DMS153 treated with DMSO at 0.1 percent for 48 hours (cell line): ENCODE measurements around the gene IRGQ.
A peak's percentile ranks its signal among the peaks of the same experiment; 100 is the strongest.
"Not testable (repeated sequence)": the region's sequence is repeated elsewhere in the genome, so short reads cannot be mapped to it uniquely, and the experiment has no call there.

Experiments
- DNase-seq: peaks from one replicate; lab custom pipeline; 2025; ENCODE audit not compliant: unreplicated experiment; lab: John Stamatoyannopoulos, UW

Gene IRGQ

DNA sequence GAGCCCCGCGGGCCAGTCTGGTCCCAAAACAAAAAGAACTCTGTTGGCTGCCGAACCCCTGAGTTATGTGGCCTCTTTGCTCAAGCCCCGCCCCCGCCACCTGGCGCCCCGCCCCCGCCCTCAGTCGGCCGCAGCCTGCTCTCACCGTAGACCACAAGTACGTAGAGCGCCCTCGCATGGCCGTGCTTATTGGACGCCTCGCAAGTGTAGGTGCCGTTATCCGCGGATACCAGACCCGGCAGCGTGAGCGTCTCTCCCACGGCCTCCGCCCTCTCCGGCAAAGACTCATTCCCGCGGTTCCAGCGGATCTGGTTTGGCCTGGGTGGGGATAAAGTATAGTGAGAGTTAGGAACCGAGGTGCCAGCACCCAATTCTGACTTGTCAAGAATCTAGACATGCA lies 29.0 kb upstream of the IRGQ start:
- no peak for DNase-seq

DNA sequence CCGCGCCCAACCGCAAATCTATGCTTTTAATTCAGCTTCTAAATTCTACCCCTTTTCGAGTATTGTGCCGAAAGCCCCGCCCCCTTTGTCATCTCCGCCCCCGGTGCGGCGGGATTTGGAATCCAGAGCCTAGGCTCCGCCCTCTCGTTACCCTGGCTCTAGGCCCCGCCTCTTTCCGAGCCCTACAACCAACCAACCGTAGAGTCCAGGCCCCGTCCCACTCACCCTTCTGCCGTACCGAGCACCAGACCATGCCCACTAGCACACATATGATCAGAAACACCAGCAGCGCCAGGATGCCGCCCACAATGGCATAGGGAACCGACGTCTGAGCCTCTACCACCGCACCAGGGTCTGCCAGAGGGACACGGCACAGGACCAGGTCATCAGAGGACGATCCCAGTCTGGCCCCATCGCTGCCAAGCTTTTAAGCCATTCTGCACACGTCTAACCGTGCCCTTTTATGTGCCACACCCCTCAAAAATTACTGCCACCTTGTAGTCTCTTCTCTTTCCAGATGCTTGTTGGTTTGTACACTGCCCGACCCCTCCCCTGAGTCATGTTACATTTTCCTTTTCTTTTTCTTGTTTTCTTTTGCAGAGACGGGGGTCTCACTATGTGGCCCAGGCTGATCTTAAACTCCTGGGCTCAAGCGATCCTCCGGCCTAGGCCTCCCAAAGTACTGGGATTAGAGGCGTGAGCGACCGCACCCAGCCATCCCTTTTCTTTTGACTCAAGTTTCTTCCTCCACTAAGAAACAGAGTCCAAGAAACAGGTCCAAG lies 28.1 kb upstream of the IRGQ start:
- DNase-seq = no peak

DNA sequence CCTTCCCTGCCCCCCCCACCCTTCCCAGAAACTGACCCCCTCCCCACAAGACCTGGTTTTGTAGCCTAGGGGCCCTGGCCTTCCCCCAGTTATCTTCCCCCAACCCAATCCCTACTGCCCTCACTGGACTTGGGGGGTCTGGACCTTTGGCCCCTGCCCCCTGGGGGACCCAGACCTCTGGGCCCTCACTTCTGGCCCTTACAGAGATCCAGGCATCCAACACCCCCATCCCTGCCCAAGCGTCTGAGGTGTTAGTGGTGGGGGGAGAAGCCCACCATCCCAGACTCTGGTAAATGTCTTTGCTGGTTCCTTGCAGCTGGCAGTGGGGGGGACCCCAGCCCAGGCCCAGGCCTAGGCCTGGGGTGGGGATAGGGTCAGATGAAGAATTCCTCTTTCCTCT lies 27.0 kb upstream of the IRGQ start:
- DNase-seq = no peak

DNA sequence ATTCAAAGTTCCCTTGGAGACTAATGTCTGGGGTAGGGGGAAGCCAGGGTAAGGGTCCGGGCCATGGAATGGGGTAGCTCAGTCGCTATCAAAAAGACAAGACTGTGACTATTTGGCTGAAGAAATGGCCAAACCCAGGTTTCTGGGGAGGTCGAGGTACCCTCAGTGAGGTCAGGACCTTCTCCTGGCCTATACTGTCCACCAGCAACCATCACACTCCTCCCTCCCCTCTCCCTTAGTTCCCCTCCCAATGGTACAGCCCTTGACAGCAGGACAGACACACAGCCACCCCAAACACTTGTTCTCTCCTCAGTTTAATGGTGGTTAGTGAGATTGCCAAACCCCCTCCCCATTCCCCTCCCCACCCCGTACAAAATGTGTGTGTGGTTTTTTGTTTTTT lies 26.1 kb upstream of the IRGQ start:
- no peak for DNase-seq

DNA sequence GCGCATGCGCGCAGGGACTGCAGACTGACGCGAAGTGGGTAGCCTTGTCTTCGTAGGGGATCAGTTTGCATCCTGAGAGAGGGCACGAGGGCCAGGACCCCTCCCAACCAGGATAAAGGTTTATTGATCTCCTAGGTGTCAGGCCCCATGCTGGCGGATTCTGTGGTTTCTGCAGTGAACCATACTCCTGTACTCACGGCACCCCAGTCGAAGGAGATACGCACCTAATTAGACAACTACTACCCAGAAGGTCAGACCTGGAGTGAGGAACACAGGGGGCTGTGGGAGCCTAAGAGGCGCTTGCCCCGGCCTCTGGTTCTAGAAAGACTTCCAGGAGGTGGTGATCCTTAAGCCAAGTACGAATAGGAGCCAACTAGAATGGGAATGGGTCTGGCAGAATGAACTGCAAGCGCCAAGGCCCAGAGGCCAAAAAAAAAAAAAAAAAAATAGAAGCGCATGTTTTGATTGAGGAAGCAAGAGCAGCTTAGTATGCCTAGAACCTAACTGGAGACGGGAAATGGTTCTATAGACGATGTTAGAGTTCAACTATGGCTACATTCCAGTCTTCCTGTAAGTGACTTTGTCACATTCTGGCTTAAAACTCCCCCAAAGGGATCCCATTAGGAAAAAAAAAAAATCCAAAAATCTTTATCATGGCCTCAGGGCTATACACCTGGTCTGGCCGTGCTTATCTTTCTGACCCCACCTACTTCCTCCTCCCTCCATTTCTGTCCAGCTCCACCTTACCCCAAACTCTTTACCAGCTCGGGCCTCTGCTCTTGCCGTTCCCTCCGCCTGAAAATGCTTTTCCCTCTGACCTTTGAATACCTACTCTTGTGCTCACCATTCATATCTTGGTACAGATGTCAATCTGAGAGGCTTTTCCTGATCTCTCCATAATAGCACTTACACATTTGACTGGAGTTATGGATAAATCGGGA lies 24.4 kb upstream of the IRGQ start:
- DNase-seq = no peak

DNA sequence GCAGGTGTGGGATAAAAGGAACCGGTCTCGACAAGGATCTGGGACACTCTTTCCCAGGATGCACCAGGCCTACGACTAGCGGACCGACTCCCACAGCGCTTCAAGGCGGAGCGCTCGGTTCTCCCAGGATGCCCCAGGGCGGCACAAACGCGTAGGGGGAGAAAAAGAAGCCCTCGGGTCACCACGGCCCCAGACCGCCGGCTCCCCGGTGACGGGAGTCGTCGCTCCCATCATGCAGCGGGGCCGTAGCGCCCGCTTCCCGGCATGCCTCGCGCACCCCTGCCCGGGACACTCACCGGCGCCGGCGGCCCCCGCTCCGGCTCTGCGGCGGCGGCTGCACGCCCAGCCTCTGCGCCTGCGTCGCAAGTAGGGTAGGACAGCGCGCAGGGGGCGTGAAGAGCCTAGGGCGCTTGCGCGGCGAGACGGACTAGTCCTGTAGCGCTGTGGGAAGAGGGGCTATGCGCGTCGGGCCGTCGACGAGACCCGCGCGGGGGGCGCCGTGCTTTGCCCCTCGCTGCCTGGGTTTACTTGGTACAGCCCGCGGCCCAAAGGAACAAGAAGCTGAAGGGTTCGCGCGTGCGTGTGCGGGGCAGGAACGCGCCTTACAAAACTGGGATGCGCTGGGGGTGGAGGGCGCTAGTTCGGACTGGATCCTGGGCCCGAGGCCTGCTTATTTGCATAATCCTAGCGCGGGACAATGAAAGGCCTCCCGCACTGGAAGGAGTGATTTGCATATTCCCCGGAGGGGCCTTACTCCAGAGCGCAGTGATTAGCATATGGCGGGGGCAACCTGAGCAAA lies 23.5 kb upstream of the IRGQ start, which contains the start of gene ZNF428:
TSS of gene ZNF428 (minus strand) at position 368 of the 799 bp plus-strand sequence. CDS start 5,325 bp downstream, outside the sequence.
- peak; percentile 89 for DNase-seq

DNA sequence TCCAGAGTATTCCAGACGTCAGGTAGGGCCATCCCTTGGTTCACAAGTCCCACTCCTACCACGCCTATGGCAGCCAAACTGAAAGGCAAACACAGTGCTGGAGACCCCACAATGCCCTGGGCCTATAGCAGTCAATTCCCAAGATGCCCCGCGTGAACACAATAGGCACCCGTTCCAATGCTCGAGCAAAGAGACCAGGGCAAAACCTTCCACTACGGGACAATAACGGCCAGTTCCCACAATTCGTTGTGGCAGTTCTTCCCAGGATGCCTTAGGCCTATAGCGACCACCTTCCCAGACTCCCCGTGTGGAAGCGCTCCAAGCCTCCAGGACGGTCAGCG lies 23.0 kb upstream of the IRGQ start:
- peak; percentile 64 for DNase-seq

DNA sequence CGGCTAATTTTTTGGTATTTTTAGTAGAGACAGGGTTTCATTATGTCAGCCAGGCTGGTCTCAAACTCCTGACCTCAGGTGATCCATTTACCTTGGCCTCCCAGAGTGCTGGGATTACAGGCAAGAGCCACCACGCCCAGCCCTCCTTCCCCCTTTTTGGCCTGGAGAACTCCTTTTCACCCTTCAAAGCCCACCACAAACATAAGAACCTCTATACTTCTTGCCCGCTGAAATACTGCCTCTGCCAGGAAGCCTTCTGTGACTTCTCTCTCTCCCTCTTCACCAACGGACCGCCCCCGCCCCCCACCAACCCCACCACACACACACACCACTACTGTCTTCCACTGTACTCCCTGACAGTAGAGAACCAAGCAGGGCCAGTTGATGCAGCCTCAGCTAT lies 21.0 kb upstream of the IRGQ start:
- no peak for DNase-seq

DNA sequence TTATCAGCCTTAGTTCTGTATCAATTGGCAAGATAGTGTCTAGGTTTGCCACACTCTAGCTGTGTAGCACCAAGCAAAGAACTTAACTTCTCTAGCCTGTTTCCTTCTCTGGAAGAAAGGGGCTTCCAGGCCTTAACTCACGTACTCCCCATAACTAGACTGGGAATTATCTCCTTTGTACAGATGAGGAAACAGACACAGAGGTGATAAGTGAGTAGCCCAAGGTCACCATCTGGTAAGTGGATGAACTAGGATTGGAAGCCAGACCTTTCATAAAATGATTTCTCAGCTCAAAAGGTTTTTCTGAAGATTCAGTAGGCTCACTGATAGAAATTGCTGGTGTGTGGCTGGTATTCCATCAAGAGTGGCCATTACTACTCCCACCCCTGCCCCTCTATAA lies 20.4 kb upstream of the IRGQ start:
- no peak for DNase-seq

DNA sequence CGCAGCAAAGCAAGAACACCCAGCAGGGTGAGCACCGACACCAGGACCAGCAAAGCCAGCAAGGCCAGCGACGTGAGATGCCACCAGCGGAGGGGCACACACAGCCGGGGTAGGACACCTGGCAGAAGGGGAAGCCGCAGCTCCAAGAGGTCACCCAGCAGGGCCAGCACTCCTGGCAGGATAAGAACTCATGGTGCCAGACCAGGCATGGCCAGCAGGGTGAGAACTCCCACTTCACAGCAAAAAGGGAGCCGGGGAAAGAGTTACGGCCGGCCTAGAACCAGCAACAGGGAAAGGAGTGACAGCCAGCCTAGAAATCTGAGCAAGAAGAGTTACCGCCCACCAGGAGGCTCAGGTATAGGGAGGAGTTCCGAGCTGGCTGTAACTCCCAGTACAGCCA lies 16.4 kb upstream of the IRGQ start:
- no peak for DNase-seq

DNA sequence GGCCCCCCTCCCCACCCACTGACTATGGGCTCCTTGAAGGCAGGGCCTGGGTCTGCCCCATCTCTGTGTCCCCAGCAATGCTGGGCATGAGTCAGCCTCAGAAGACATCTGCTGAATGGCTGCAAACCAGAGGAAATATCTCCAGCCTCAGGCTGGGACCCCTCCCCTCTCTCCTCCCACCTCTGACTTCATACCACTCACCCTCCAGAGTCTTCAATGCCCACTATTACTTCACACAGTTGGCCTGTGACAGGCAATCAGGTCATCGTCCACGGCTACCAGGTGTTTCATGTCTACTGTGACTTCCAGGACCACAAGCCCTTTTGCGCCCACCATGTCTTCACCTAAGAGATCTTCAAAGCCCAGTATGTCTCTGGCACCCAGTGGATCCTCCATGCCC lies 15.9 kb upstream of the IRGQ start, which contains the start of gene SRRM5:
TSS of gene SRRM5 (plus strand) at position 301 of the 400 bp plus-strand sequence. CDS start at position 335, 34 bp downstream.
- no peak for DNase-seq

DNA sequence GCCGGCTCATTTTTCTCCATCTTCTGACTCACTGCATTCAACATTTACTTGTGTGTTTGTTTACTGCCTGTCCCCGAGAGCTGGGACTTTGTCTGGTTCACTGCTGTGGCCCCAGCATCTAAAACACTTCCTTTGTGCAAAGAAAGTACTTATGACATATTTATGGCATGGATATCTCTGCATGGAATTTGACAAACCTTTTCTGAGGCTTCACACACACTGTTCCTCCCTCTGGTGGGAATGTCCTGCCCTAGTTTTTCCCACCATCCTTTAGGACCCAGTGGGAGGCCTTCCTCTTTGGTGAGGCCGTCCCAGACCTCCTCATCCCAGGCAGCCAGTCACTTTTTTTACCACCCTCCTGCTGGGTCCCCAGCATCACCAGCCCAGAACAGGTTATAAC lies 14.6 kb upstream of the IRGQ start:
- no peak for DNase-seq

DNA sequence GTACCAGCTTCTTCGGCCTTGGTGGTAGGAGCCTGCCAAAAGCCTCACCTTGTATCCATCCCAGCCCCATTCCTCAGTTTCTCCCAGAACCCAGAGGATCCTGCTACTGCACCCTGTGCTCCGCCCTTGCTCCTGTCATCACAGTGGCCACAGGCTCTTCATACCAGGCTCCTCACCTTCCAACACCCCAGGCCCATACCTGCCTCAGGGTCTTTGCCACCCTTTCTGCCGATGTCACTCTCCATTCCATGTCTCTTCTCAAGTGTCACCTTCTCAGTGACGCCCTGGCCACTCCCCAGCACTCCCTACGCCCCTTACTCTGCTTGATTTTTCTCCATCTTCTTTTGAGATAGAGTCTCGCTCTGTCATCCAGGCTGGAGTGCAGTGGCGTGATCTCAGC lies 13.9 kb upstream of the IRGQ start:
- DNase-seq = no peak

DNA sequence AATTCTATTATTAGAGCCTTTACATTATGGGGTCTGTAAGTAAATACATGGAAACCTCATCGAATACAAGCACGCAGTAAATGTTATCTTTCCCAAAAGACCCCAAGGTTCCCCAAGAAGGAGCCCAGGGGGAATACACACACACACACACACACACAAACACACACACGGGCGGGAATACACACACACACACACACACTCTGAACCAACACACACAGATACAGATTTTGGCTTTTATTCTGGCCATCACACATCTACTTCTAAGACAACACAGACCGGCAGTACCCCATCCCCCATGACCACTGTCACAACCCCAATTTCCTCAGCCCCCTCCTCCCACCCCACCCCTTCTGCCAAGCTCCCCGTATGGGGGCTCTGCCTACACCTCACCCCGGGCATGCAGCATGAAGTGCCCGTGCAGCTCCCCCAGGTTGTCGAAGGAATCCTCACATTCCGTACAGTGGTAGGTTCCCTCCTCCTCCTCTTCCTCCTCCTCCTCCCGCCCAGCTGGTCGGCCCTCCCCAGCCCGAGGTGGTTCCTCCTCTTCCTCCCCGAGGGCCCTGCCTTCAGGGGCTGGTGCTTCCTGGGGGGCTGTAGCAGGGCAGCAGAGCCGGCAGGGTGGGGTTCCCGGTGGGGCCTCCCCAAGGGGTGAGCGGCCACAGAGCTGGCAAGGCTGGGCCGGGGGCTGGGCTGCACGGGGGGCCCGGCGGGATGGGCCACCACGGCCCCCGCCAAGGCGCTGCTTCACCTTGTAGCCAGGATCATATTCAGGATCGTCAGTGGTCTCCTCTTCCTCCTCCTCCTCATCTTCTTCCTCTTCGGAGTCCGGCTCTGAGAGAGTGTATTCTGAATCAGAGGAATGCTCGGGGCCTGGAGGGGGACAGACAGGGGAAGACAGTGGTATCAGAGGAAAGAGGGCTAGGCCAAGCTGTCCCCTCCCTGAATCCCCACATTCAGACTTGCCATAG lies 11.6 kb upstream of the IRGQ start:
- no peak for DNase-seq

DNA sequence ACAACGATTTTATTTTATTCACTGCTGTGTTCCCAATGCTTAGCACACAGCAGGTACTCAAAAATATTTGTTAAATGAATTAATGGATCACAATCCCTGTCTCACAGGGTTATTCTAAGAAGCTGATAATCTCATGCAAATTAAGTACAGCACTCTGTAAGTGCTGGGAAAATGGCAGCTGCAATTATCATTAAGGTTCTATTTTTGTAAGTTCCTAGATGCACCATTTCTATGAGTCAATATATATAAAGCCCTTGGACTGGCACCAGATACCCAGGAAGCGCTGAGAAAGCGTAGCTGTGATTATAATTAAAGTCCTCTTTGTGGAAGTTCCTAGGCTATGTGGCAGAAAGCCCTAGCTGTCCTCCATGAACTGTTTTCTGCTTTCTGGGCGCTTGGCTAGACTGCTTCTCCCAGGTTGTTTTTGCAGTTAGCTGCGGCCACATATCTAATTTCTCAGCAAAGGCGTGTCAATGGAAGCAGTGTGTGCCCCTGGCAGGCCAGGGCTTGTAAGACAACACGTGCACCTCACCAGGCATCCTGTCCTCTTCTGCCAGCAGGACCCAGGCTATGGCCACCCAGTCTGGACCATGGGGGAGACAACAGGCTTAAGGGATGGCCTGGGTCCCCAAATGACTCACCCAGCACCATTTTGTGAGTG lies 10.8 kb upstream of the IRGQ start:
- no peak for DNase-seq

DNA sequence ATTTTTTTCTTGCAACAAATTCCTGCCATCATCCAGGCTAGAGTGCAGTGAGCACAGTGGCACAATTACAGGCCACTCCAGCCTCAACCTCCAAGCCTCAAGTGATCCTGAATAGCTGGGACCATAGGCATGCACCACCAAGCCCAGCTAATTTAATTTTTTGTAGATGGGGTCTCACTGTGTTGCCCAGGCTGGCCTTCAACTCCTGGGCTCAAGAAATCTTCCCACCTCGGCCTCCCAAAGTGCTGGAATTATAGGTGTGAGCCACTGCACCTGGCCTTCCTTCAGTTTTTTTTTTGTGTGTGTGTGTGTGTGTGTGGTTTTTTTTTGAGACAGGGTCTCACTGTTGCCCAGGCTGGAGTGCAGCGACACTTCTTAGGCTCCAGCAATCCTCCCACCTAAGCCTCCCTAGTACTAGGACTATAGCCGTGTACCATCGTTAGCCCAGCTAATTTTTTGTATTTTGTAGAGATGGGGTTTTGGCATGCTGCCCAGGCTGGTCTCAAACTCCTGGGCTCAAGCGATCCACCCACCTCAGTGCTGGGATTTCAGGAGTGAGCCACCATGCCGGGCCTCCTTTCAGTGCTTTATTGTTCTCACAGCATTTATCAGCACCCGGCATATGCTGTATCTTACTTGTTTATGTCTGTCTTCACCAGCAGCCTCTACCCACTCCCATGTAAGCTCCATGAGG lies 10.1 kb upstream of the IRGQ start:
- DNase-seq = no peak

DNA sequence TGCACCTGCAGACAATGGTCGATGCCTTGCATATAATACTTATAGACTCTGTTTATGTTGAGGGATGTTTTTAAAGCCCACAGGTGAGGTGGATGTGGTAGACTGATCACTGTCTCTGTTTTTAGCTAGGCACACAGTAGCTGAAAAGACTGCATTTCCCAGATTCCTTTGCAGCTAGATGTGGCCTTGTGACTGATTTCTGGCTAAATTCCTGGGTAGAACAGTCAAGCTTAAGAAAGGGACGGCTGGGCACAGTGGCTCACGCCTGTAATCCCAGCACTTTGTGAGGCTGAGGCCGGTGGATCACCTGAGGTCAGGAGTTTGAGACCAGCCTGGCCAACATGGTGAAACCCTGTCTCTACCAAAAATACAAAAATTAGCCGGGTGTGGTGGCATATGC lies 4.4 kb upstream of the IRGQ start:
- not testable (repeated sequence) for DNase-seq

DNA sequence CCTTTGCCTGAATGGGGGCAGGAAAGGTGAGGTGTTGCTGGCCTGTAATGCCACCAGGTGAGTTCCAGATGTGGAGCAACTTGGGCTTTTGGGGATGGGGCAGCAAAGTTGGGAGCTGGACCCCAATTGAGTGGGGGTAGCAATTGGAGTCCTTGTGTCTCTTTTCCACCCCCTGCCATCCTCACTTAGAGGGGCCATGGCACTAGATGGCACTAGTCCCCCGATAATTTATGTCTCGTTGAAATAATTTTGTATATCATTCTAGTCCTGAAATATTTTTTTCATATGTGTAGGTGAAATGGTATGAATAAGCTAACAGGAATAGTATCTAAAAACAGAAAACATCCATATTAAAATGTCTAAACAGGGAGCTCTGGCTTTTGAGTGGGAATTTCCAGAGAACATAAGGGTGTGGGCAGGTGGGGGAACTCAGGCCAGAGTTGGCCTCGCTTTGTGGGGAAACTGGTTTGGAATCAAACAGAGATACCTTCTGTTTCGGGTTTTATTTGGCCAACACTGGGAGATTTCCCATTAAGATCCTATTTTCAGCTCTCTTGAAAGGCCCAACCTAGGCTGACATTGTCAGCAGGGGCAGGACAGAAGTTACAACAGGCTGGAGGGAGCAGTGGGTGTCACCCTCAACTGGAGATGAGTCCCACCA lies 3.8 kb upstream of the IRGQ start:
- DNase-seq = no peak
